PC-9 (cell line): ENCODE data around the gene PTPRD.

Source experiments
- CTCF ChIP-seq: fragments of 200-600 bp; sonication (generic); conservative IDR thresholded peaks from 2 replicates; pipeline ENCODE4 v1.6.1; 2017; ENCODE audit warnings: mixed run types, antibody characterized with exemption, mild to moderate bottlenecking, moderate library complexity
- EZH2 ChIP-seq: fragments of 200-600 bp; sonication (generic); IDR thresholded peaks from 2 replicates; pipeline ENCODE4 v1.8.0; 2017; ENCODE audit warnings: antibody characterized with exemption, low read depth

DNA sequence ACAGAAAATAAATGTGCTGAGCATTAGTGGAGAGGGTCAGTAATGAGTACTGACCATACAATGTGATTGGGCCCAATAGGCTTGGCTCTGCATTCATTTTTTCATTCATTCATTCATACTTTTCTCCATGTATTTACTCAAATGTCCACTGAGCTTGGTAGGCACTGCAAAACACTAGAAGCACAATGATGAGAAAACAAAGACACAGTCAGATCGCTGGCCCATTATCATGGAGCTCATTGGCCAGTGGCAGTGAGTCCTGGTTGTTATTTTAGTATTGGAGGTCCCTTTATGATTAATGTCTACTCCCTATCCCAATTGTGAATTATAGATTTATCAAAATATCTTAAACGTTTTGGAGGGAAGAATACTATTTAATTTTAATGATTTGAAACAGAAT is 1733.5 kb downstream of the PTPRD start:
- TF ChIP-seq EZH2 = no peak
- no peak for TF ChIP-seq CTCF
